MM.1S (cell line): ENCODE data around the gene KIAA1586.

ENCODE experiments used
- DNase-seq: peaks from one replicate; pipeline ENCODE4 v3.0.0-alpha.2; 2015
- H2AFZ ChIP-seq: fragments of 300-600 bp; sonication (generic); 2 replicates; pipeline ENCODE4 v1.6.0; 2016; ENCODE audit warnings: antibody characterized with exemption, low read length
- H3F3A ChIP-seq: fragments of 300-600 bp; sonication (generic); 2 replicates; pipeline ENCODE4 v1.6.1; 2016; ENCODE audit warnings: mild to moderate bottlenecking, antibody characterized with exemption, low read length, moderate library complexity, mixed read lengths; ENCODE audit not compliant: insufficient read depth
- H3K27ac ChIP-seq: fragments of 300-600 bp; sonication (generic); 2 replicates; pipeline ENCODE4 v1.5.1; 2016; ENCODE audit warnings: mild to moderate bottlenecking, low read length
- H3K27me3 ChIP-seq: fragments of 300-600 bp; sonication (generic); replicated peaks from 2 replicates; pipeline ENCODE4 v1.6.0; 2016; ENCODE audit warnings: low read length; ENCODE audit not compliant: insufficient read depth
- H3K36me3 ChIP-seq: fragments of 300-600 bp; sonication (generic); replicated peaks from 2 replicates; pipeline ENCODE4 v1.6.1; 2016; ENCODE audit warnings: mild to moderate bottlenecking, low read length, mixed read lengths; ENCODE audit not compliant: insufficient read depth
- H3K4me1 ChIP-seq: fragments of 300-600 bp; sonication (generic); 2 replicates; pipeline ENCODE4 v1.6.1; 2016; ENCODE audit warnings: low read length, mixed read lengths
- H3K4me2 ChIP-seq: fragments of 300-600 bp; sonication (generic); 2 replicates; pipeline ENCODE4 v1.6.0; 2016; ENCODE audit warnings: low read depth, low read length
- H3K4me3 ChIP-seq: fragments of 300-600 bp; sonication (generic); 2 replicates; pipeline ENCODE4 v1.5.1; 2016; ENCODE audit warnings: low read length, mixed read lengths
- H3K79me2 ChIP-seq: fragments of 300-600 bp; sonication (generic); 2 replicates; pipeline ENCODE4 v1.6.1; 2016; ENCODE audit warnings: mixed run types, low read length, mixed read lengths
- H3K9ac ChIP-seq: fragments of 300-600 bp; sonication (generic); 2 replicates; pipeline ENCODE4 v1.6.1; 2016; ENCODE audit warnings: low read length, mixed read lengths
- H3K9me2 ChIP-seq: fragments of 300-600 bp; sonication (generic); replicated peaks from 2 replicates; pipeline ENCODE4 v1.6.1; 2016; ENCODE audit warnings: mild to moderate bottlenecking, low read length, mixed read lengths; ENCODE audit not compliant: insufficient read depth
- H3K9me3 ChIP-seq: fragments of 300-600 bp; sonication (generic); replicated peaks from 2 replicates; pipeline ENCODE4 v1.6.1; 2016; ENCODE audit warnings: mild to moderate bottlenecking, low read length, mixed read lengths; ENCODE audit not compliant: insufficient read depth
- H4K20me1 ChIP-seq: fragments of 300-600 bp; sonication (generic); 2 replicates; pipeline ENCODE4 v1.6.1; 2016; ENCODE audit warnings: mild to moderate bottlenecking, low read length, moderate library complexity, mixed read lengths; ENCODE audit not compliant: insufficient read depth
- EZH2 ChIP-seq: fragments of 300-600 bp; sonication (generic); optimal IDR thresholded peaks from 2 replicates; pipeline ENCODE3; 2017; ENCODE audit warnings: low read depth, mild to moderate bottlenecking, antibody characterized with exemption, low read length, mixed read lengths
- EZH2phosphoT487 ChIP-seq: fragments of 300-600 bp; sonication (generic); IDR thresholded peaks from 2 replicates; pipeline ENCODE4 v1.6.1; 2018; ENCODE audit warnings: antibody characterized with exemption, low read length
- TF ChIP-seq, protein P1 (sequence below): fragments of 300-600 bp; sonication (generic); IDR thresholded peaks from 2 replicates; pipeline ENCODE4 v1.5.1; 2016; ENCODE audit warnings: antibody characterized with exemption, low read length, mixed read lengths

KIAA1586 gene

DNA sequence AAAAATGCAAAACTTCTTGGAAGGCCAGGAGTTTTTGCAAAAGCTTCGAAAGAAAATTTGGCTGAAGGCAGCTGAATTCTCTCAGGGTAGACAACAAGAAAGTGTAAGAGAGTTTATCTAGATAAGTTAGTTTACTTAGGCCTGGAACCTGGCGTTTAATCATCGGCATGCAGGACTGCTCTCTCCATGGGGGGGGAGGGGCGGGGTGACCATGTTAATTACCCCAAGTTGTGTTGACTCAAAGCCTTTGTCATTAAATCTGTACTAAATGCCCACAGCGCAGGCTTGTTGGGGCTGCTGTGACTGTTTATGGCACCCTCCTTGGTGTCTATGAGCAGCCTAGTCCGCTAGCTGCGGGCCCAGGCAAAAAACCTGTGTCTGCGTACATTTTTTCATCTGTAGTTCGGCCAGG, 23.4 kb downstream of the KIAA1586 start:
- Histone ChIP-seq H3K9me2 (no peaks in the 10 kb centered on the region), H3K4me2 (no peak overlapping the region), H3K27me3 (no peaks in the 10 kb centered on the region), H2AFZ (no peak overlapping the region), H3F3A (no peaks in the 10 kb centered on the region), H4K20me1 (no peaks in the 10 kb centered on the region), H3K79me2 (no peaks in the 10 kb centered on the region), H3K9me3 (no peaks in the 10 kb centered on the region), H3K27ac (no peak overlapping the region), H3K9ac (no peak overlapping the region), H3K36me3 (no peaks in the 10 kb centered on the region), H3K4me1 (no peaks in the 10 kb centered on the region), H3K4me3 (no peak overlapping the region)
- no peak for TF ChIP-seq EZH2phosphoT487
- no peak for TF ChIP-seq EZH2
- TF ChIP-seq, protein P1, sequence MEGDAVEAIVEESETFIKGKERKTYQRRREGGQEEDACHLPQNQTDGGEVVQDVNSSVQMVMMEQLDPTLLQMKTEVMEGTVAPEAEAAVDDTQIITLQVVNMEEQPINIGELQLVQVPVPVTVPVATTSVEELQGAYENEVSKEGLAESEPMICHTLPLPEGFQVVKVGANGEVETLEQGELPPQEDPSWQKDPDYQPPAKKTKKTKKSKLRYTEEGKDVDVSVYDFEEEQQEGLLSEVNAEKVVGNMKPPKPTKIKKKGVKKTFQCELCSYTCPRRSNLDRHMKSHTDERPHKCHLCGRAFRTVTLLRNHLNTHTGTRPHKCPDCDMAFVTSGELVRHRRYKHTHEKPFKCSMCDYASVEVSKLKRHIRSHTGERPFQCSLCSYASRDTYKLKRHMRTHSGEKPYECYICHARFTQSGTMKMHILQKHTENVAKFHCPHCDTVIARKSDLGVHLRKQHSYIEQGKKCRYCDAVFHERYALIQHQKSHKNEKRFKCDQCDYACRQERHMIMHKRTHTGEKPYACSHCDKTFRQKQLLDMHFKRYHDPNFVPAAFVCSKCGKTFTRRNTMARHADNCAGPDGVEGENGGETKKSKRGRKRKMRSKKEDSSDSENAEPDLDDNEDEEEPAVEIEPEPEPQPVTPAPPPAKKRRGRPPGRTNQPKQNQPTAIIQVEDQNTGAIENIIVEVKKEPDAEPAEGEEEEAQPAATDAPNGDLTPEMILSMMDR, result no peak
- DNase-seq, result no peak

DNA sequence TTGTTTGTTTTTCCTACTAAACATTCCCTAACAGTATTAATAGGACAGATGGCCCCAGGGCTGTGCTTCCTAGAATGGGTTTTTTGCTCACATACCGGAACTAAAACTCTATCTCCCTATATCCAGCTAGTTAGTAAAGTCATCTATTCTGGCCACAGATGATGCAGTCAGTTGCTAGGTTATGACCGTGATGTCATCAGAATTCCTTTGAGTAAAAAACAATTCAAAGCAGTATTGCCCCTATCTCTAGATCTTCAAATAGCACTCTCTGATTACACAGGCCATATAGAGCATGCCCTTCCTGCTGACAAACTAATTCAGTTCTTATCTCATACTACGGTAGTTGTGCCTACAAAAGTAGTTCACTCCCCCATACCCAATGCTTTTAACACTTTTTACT, 25.6 kb downstream of the KIAA1586 start:
- no peak overlapping the region for H3K27ac ChIP-seq
- DNase-seq, result no peak
- H3K4me2 ChIP-seq, result no peak overlapping the region
- H3K4me3 ChIP-seq, result no peak overlapping the region
- H3K36me3 ChIP-seq, result no peaks in the 10 kb centered on the region
- no peaks in the 10 kb centered on the region for H3F3A ChIP-seq
- no peaks in the 10 kb centered on the region for H3K9me3 ChIP-seq
- H3K27me3 ChIP-seq, result no peaks in the 10 kb centered on the region
- TF ChIP-seq, protein P1, result no peak
- TF ChIP-seq EZH2, result no peak
- TF ChIP-seq EZH2phosphoT487, result no peak
- no peaks in the 10 kb centered on the region for H4K20me1 ChIP-seq
- no peaks in the 10 kb centered on the region for H3K4me1 ChIP-seq
- no peaks in the 10 kb centered on the region for H3K9me2 ChIP-seq
- H3K9ac ChIP-seq, result no peak overlapping the region
- H3K79me2 ChIP-seq, result no peaks in the 10 kb centered on the region
- H2AFZ ChIP-seq, result no peak overlapping the region

DNA sequence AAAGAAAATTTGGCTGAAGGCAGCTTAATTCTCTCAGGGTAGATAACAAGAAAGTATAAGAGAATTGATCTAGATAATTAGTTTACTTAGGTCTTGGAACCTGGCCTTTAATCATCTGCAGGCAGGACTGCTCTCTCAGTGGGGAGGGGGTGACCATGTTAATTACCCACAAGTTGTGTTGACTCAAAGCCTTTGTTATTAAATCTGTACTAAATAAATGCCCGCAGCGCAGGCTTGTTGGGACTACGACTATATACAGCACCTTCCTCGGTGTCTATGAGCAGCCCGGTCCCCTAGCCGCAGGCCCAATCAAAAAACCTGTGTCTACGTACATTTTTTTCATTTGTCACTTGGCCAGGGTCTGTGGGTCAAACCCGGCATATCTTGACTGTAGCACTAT, 27.9 kb downstream of the KIAA1586 start:
- no peak overlapping the region for H3K9ac ChIP-seq
- H3K27me3 ChIP-seq, result no peaks in the 10 kb centered on the region
- no peak for TF ChIP-seq EZH2
- TF ChIP-seq, protein P1, result no peak
- no peak overlapping the region for H3K4me3 ChIP-seq
- no peaks in the 10 kb centered on the region for H3K9me2 ChIP-seq
- no peak for DNase-seq
- H3F3A ChIP-seq, result no peaks in the 10 kb centered on the region
- no peaks in the 10 kb centered on the region for H3K79me2 ChIP-seq
- H3K4me1 ChIP-seq, result no peaks in the 10 kb centered on the region
- no peaks in the 10 kb centered on the region for H4K20me1 ChIP-seq
- no peaks in the 10 kb centered on the region for H3K9me3 ChIP-seq
- H3K36me3 ChIP-seq, result no peaks in the 10 kb centered on the region
- no peak overlapping the region for H2AFZ ChIP-seq
- no peak overlapping the region for H3K27ac ChIP-seq
- no peak overlapping the region for H3K4me2 ChIP-seq
